GM13976 (cell line): ENCODE results near the gene GALNT9.

Experiments
- DNase-seq: peaks from one replicate; pipeline ENCODE4 v3.0.0; 2012; ENCODE audit warnings: low spot score
- in situ Hi-C: fragments of 300-500 bp; cut with MboI; formaldehyde crosslinking; loops from one replicate; pipeline ENCODE4 v1.12.0; 2022; ENCODE audit warnings: low sequenced_read_pairs, mixed read lengths, inconsistent platforms; ENCODE audit not compliant: unreplicated experiment
- TF ChIP-seq, protein P1 (sequence below): IDR thresholded peaks from 2 replicates; pipeline ENCODE4 v1.5.1; 2012; ENCODE audit warnings: borderline replicate concordance, mild to moderate bottlenecking; ENCODE audit not compliant: insufficient read depth; ENCODE audit errors: extremely low read depth, missing control alignments, control extremely low read depth

Gene GALNT9

GRCh38 chr12:132163041-132163910 is 166.1 kb downstream of the GALNT9 start:
- in situ Hi-C loops, result no loop called here
- TF ChIP-seq, protein P1, sequence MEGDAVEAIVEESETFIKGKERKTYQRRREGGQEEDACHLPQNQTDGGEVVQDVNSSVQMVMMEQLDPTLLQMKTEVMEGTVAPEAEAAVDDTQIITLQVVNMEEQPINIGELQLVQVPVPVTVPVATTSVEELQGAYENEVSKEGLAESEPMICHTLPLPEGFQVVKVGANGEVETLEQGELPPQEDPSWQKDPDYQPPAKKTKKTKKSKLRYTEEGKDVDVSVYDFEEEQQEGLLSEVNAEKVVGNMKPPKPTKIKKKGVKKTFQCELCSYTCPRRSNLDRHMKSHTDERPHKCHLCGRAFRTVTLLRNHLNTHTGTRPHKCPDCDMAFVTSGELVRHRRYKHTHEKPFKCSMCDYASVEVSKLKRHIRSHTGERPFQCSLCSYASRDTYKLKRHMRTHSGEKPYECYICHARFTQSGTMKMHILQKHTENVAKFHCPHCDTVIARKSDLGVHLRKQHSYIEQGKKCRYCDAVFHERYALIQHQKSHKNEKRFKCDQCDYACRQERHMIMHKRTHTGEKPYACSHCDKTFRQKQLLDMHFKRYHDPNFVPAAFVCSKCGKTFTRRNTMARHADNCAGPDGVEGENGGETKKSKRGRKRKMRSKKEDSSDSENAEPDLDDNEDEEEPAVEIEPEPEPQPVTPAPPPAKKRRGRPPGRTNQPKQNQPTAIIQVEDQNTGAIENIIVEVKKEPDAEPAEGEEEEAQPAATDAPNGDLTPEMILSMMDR, result no peak
- no peak for DNase-seq

DNA sequence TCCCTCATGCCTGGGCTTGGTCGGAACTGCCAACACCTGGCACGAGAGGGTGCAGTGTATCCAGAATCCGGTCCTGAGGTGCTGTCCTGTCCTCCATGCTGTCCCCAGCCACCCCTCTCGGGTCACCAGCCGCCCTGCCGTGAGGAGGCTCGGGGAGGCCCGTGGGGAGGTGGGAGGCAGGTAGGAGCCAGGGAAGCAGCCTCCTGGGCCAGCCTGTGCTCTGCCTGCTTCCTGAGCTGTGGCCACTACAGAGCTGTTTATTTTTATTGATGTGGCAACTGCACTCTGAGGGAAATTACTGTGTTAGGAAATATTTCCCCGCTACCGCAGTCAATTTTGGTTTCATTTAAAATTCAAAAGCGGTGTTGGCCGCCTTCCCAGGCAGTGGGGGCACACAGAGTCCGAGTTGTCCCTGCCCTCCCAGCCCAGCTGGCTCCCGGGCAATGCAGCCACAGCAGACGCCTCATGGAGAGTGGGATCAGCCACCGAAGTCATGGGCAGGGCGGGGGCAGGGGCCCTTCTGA is 166.8 kb downstream of the GALNT9 start:
- in situ Hi-C loops, result no loop called here
- DNase-seq, result no peak
- TF ChIP-seq, protein P1, result no peak

DNA sequence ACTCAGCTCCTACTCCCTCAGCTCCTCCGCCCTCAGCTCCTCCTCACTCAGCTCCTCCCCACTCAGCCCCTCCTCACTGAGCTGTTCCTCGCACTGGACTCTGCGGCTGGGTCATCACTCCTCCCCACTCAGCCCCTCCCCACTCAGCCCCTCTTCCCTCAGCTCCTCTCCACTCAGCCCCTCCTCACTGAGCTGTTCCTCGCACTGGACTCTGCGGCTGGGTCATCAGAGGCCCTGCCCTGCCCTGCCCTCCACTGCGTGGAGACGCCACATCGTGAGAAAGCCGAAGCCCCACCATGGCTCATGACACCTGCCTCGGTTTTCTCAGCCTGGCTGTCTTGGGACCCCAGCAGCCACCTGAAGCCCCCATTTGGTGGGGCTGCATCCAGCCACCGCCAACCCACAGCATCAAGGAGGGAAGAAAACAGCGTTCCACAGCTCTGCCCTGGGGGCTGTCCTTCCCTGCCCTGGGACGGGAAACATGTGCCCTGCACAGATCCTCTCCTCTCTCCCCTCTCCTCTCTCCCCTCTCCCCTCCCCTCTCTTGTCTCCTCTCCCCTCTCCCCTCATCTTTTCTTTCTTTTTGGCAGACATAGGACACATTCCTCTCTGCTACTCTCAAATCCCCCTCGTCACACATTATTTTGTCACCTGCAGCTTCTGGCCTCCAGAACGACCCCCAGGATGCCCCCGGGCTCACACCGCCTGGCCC is 167.4 kb downstream of the GALNT9 start:
- in situ Hi-C loops, result no loop called here
- TF ChIP-seq, protein P1, result no peak
- DNase-seq, result no peak

DNA sequence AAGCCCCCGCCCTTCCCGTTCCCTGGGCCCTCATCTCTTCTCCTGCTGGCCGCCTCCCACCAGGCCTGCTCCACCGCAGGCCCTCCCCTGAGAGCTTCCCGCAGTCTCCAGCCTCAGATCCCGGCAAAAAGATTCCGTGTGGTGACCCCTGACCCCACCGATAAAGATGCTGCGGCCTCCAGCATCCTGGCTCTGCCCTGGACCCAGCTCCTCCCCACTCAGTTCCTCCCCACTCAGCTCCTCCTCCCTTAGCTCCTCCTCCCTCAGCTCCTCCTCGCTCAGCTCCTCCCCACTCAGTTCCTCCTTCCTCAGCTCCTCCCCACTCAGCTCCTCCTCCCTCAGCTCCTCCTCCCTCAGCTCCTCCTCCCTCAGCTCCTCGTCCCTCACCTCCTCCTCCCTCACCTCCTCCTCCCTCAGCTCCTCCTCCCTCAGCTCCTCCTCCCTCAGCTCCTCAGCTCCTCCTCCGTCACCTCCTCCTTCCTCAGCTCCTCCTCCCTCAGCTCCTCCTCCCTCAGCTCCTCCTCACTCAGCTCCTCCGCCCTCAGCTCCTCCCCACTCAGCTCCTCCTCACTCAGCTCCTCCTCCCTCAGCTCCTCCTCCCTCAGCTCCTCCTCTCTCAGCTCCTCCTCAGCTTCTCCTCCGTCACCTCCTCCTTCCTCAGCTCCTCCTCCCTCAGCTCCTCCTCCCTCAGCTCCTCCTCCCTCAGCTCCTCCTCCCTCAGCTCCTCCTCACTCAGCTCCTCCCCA is 168.2 kb downstream of the GALNT9 start:
- TF ChIP-seq, protein P1, result no peak
- no peak for DNase-seq
- in situ Hi-C loops, result no loop called here

DNA sequence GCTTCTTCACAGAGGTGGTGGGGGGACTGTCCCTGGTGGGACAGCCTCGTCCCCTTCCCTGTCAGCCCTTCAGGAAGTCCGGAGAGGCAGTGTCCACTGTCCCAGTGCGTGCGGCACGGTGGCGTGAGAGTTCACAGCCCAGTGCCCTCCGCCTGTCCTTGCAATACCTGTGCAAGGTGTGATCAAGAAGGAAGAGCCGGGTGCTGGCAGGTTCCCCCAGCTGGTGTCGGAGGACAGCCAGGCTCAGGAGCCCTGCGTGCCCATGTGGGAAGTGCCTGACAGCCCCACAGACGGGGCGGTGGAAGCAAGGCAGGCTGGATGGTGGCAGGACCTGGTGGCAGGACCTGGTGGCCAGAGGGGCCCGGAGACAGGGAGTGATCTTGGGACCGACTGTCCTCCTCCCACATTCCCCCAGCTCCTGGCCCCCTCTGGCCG is 168.8 kb downstream of the GALNT9 start:
- TF ChIP-seq, protein P1, result no peak
- in situ Hi-C loops, result no loop called here
- no peak for DNase-seq

DNA sequence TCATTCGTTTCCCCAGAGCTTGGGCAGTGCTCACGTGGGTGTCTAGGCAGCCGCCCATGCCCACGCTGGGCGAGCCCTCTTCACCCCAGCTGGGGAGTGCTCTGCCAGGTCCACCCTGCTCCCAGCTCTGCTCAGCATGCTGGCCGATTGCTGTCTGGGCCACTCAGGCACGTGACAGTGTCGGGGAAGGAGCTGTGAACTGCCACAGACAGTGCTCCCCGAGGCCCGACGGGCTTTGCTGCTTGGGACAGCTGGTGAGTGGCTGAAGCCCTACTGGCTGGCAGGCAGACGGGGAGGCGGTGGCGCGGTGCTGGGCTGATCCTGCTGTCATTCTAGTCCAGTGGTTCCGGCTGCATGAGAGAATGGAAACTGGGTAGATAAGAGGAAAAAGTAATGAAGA is 169.4 kb downstream of the GALNT9 start:
- TF ChIP-seq, protein P1, result no peak
- no peak for DNase-seq
- in situ Hi-C loops, result no loop called here
